Kidney tubule cell (primary cell): ENCODE measurements around the gene KCNJ4.
"Not testable (repeated sequence)": the region's sequence is repeated elsewhere in the genome, so short reads cannot be mapped to it uniquely, and the experiment has no call there.

Experiments used
- DNase-seq: peaks from one replicate; pipeline ENCODE4 v3.0.0-alpha.2; 2018; ENCODE audit warnings: low spot score

KCNJ4 gene

DNA sequence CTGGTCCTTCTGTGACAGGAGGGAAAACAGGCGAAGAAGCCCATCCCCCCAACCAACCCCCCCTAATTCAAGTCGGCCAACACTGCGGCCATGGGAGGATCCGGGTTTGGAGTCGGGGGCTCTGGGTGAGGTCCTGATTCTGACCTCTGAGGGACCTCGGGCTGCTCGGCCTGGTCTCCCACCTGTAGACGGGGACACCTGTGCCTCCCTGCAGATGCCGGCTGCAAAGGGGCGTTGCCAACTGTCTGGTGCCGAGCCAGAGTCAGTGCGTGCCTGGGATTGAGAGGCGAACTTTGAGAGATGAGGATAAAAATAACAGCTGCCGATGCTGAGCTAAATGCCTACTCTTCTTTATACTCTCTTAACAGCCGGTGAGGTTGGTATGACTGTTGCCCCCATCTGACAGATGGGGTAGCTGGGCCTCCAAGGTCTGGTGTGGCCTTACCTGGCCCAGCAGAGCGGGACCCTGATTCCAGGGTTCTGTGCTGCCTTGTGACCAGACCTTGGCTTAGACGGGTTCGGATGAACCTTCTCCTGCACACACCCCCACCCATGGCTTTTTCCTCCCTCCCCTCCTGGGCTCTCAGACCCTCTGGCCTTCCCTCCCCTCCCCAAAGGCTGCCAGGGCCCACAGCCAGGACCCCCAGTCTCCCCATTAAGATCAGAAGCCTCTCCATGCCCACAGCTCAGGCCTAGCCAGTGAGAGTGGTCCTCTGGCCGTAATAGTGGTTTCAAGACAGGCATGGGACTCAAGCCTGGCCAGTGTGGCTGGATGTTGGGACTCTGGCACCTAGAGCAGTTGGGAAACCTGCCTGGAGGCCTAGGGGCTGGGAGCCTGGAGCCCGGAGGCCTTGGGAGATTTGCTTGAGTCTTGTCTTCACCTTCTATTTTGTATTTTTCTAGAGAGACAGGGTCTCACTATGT, 41.7 kb downstream of the KCNJ4 start:
- no peak for DNase-seq

DNA sequence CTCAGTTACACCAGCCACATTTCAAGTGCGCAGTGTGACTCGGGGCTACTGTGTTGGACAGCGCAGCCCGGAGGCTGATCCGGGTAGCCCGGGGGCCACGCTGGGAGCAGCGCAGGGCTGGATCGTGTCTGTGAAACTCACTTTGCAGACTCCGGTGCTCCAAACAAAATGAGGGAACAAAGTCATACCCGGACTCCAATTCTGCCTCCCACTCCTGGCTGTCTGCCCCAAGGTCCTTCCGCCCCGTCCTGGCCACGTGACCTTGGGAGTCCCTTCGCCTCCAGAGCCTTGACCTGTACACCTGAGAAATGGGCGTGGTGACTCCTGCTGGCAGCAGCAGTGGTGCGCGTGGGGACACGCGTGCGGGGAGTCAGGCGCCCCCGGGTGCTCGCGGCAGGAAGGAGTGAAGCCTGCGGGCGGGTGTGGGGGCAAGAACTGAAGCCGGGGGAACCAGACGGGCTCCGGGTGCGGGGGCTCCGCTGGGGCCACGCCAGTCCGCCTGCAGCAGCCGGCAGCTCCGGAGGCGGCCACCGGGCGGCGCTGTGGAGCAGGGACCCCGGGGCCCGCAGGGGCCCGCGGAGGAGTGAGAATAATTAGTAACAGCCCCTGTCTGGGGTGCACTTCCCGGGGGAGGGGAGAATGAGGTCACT, 42.4 kb downstream of the KCNJ4 start:
- peak; percentile 22 for DNase-seq

DNA sequence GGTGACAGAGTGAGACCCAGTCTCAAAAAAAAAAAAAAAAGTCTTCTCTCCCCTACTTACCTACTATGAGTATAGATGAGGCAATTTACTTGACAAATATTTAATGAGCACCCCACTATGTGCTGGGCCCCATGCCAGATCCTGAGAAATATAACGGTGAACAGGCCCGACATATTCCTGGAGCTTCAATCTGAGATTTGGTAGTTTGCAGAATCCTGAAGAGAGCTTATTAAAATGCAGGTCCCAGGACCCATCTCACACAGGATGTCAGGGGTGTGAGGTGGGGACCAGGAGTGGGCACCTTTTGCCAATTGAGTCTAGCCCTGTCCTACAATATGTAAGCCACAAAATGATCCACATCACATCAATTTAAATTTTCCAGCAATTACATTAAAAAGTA, 44.0 kb downstream of the KCNJ4 start:
- no peak for DNase-seq

DNA sequence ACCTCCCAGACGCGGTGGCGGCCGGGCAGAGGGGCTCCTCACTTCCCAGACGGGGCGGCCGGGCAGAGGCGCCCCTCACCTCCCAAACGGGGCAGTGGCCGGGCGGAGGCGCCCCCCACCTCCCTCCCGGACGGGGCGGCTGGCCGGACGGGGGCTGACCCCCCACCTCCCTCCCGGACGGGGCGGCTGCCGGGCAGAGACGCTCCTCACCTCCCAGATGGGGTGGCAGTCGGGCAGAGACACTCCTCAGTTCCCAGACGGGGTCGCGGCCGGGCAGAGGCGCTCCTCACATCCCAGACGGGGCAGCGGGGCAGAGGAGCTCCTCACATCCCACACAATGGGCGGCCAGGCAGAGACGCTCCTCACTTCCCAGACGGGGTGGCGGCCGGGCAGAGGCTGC, 45.1 kb downstream of the KCNJ4 start:
- not testable (repeated sequence) for DNase-seq

DNA sequence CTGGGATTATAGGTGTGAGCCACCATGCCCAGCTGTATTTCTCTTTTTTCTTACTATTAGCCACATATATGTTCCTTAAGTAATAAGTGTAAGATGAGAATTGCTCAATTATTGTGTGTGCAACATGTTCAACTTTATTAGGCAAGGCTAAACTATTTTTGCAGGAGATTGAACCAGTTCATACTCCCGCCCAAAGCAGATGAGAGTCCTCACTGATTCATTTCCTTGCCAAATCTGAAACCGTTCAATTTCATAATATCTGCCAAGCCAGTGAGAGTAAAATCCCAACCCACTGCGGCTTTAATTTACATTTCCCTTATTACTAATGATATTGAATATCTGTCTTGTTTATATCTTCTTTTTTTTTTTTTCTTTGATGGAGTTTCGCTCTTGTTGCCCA, 48.4 kb downstream of the KCNJ4 start:
- DNase-seq: no peak

DNA sequence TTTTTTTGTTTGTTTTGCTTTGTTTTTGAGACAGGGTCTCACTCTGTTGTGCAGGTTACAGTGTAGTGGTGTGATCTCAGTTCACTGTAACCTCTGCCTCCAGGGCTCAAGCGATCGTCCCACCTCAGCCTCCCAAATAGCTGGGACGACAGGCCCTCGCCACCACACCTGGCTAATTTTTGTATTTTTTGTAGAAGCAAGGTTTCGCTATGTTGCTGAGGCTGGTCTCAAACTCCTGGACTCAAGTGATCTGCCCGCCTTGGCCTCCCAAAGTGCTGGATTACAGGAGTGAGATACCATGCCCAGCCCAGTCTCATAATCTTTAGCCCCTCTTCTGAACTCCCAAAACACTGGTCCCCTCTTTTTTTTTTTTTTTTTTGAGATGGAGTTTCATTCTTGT, 50.6 kb downstream of the KCNJ4 start:
- no peak for DNase-seq

DNA sequence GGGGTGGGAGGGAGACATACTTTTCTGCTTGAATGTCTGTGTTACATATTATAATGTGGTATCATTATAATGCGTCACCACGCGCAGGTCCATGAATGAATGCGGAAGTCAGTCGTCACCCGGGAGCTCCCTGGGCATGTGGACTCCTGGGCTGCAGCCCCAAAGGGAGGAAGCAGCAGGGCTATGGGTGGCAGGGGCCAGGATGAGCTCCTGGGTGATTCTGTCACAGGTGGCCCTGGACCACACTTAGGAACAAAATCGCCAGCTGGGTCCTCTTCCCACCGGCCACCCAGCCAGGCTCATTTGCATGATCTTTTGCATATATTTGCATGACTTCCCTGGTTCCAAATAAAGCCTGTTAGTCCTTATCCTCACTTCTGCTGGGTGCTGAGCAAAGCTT, 51.2 kb downstream of the KCNJ4 start:
- DNase-seq: peak; percentile 85

DNA sequence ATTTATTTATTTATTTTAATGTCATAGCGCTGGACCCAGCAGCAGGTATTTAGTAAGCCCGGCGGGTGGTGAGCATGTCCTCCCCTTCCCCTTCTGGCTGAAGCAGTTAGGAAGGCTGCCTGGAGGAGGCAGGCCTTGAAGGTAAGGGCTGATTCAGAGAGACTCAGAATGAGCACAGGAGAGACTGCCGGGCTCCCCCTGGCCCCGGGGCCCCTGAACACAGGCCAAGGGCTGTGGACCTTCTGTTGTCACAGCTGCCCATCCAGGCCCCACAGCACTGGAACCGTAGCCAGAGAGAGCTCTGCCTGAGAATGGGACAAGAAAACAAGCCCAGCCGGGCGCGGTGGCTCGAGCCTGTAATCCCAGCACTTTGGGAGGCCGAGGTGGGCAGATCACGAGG, 52.8 kb downstream of the KCNJ4 start:
- DNase-seq: no peak

DNA sequence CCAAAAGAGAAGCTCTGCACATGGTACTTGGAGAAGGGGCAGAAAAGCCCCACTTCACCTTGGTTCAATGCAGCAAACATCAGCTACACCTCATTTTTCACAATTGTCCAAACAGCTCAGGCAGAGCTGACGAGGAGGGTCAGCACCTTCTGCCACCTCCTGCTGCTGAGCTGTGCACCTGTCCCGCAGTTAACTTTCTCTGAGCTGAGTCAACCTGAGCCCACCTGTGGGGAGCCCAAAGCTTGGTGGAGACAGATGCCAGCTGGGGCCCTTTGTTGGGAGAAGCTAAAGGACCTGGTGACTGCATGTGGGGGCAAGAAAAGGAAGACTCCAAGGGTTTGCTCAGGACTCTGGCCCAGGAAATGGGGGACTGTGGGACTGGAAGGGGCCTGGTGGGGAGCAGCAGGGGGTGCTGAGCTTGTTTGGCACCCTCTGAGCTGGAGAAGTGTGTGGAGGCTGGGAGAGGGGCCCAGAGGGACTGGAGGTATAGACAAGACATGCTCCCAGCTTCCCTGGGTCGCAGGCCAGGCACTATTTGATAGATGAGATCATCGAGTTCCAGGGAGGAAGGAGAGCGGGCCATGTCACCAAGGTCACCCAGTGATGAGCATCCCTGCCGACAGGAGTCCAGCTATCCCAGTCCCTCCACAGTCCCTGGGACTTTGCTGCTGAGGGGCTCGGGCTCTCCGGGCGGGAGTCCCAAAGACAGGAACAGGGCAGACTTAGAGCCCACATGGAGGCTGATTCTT, 53.5 kb downstream of the KCNJ4 start:
- no peak for DNase-seq

DNA sequence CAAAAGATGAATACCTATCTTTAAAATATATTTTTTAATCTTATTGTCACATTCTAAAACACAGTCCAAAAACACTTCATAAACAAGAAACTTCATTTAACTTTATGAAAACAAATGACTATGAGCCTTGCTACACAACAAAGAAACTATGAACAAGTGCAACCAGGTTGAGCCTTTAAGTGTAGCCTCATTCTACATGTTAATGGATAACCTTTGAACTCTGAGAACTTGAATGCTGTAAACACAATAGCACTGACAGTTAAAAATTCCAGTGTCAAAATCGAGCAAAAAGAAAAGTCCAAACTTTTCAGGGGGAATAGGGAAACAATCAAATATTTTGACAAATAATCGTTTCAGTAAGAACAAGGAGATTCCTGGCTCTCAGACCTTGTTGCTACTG, 54.7 kb downstream of the KCNJ4 start:
- not testable (repeated sequence) for DNase-seq

DNA sequence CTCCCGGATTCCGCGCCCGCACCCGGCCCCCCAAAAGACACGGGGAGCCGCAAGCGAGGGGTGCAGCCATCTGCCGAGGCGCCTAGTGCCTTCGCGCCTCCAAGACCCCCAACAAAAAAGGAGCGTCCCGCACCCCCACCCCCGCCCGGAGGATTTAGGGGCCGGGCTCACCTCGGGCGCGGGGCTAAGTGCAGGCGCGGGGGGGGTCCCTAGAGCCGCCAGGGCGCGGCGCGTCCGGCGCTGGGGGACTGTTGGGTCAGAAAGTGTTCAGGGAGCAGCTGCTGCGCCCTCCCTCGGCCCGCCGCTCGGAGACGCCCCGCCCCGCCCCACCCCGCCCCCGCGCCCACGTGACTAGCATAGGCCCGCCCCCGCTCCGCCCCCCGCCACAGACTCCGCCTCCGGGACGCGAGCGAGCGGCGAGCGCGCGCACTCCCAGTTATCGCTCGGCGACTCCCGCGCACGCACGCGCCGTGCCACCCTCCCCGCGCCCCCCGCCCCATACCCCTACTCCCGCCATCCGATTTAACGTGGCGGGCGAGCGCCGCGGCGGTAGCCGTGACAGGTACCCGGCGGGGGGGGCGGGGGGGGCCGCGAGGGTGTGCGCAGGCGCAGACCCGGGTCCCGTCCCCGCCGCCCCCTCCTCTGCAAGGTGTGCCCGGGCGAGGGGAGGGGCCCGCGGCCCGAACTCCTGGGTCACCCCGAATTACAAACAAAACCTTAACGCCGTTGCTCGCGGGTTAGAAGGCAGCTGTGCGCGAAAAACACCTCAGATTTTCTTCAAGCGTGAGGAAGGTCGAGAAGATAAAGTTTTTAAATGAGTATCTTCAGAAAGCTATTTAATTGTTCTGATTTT, 56.2 kb downstream of the KCNJ4 start:
- DNase-seq: peak; percentile 82

DNA sequence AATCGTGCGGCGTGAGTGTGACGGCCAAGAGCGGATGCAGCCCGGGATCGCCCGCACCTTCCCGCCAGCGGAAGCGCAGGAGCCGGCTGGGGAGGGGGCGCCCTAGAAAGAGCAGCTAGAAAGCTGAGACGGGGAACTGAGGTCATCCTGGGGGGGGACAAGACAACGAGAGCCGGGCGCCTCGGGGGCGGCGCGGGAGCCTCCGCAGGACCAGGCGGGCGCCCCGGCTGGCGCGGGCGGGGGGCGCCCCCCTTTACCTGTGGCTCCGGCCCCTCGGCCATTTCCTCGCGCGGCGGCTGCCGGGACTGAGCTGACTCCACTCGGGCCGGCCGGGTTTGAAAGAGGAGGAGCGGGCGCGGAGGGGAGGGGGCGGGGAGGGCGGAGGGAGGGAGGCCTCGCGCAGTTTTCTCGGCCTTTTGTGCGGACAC, 56.8 kb downstream of the KCNJ4 start:
- peak; percentile 70 for DNase-seq

DNA sequence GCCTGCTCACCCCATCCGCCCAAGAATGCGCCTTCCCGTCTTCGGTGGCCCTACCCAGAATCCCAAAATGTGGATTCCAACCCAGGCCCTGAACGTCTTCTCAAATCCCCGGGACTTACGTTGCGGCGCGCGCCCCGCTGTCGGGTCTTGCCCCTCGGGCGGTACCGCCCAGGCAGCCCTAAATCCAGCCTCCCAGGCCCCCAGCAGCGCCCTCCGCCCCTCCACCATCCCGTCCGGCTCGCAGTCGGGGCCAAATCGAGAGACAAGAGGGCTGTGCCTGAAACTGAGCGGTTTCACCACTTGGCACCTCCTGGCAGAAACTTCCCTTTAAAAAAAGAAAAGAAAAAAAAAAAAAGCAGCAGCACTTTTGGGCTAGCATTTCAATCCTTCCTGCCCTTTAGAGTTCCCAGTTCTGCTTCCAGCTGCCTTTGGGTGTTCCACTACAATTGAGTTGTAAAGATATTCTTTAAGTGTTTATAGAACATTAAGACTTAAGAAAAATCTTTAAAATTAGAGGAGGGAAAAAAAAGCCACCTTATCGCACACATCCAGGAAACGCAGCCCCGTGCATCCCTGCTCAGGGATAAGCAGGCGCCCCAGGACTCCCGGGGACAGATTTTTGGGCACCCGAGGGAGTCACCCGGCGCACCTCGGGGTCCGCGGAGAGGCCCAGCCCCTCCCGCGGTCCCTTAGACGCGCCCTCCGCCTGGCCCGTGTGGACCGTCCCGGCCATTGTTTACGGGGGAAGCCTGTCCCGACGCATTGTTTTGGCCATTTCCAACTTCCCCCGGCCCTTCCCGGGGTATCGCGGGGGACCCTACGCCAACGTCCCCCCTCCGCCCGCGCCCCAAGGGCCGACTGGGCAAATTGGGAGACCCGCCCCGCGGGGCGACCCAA, 57.6 kb downstream of the KCNJ4 start:
- peak; percentile 74 for DNase-seq

DNA sequence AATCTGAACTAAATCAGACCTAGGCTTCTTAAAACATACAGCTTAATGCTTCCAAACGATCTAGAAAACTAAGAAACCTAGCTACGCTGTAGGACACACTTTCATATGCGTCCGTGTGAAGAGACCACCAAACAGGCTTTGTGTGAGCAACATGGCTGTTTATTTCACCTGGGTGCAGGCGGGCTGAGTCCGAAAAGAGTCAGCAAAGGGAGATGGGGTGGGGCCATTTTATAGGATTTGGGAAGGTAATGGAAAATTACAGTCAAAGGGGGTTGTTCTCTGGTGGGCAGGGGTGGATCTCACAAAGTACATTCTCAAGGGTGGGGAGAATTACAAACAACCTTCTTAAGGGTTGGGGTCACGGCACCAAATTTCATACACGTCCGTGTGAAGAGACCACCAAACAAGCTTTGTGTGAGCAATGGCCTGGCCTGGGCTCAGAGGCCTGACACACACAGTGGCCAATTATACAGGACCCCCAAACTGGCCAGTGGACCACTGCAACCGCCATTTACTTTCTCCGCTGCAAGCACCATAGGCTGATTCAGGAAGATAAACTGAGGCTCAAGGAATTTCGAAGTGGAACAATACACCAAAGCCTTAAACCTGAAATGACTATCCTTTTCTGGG, 58.4 kb downstream of the KCNJ4 start:
- not testable (repeated sequence) for DNase-seq

DNA sequence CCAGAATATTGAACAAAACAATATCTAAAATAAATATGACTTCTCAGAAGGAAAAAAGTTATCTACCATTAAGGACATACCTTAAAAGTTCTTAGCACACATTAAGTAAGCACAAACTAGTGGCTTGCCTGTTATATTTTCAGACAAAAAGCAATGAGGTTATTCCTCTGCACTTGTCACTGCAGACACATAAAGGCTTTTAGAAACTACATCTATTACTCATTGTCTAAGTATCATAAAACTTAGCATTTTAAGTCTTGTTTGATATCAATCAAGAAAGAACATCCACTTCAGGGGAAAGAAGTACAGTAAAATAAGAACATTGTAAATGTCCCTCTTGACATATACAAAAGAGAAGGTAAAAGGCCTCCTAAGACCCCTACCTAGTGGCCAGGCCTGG, 59.1 kb downstream of the KCNJ4 start:
- DNase-seq: not testable (repeated sequence)

DNA sequence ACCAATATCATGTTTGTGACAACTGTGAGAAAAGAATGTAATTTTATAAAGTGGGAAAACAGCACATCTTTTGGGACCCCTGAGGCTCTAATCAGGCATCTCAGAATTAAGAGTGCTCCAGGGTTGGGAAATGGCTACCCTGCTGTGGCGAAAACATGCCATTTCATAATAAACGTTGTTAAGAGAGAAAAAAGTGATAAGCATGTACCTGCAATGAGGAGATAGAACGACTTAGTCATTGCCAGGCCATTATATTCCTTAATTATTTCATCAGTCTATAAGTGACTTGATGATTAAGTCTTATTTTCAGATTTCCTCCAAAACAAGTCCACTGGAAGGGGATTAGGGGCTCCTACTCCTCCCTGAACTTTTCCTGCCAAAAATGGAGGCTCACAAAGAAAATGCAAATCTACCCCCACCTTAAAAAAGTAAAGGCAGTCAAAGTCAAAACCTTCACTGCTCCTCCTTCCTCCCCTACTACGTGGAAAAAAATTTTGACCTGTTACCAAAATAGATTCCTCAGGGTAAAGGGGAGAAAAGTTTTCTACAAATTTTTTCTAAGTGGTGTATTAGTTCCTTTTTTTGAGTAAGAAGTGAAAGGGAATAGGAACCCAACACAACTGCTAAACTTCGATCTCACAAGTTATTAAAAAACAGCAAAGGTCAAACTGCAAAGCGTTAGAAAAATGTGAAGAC, 59.9 kb downstream of the KCNJ4 start:
- not testable (repeated sequence) for DNase-seq

DNA sequence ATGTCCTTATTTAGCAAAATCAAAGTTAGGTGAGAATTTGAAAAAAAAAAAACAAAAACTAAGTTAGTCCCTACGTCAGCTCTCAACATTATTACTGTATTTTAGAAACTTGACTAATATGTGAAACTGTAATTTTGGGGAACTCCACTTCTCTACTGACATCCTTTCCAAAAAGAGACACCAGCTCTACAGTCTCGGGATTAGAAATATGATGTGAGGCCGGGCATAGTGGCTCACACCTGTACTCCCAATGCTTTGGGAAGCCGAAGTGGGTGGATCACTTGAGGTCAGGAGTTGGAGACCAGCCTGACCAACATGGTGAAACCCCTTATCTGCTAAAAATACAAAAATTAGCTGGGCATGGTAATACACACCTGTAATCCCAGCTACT, 65.6 kb downstream of the KCNJ4 start:
- not testable (repeated sequence) for DNase-seq

DNA sequence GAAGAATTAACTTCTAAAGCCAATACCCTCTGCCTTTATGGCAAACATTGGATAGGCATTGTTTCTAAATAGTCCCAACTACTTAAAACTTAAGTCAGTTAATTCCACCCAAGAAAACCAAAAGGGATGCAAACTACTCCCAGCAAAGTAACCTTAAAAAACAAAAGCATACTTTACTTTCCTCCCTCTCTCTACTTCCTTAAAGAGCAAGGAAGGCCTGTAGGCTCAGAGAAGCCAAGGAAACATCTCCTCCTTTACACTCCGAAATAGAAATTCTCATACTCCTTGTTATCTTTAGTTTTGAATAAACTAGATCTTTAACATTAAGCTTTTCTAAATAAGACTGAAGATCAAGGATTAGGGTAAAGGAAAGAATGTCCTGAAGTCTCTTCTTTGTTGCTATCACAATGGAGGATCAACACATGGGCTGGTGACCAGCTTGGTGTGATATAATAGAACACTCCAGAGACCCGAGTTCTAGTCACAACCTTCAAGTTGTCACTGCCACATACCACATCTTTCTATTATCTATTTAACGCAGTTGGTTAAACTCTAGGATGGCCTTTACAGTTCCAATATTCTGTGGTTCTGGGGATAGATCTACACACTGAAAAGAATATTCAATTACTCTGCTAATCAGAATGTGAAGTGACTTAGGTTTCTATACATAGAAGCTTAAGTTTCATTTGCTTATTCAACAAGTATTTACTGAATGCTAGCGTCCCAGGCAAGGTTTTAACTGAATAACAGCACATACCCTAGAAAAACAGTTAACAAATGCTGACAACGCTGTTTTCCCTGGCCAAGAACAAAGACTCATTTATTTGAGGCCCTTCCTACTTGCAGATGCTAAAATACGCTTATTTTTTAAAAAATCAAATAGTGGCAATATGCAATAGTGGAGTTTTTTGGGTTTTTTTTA, 66.2 kb downstream of the KCNJ4 start:
- DNase-seq: not testable (repeated sequence)
